ENCODE data around the gene HEATR9.

The HEATR9 gene

DNA sequence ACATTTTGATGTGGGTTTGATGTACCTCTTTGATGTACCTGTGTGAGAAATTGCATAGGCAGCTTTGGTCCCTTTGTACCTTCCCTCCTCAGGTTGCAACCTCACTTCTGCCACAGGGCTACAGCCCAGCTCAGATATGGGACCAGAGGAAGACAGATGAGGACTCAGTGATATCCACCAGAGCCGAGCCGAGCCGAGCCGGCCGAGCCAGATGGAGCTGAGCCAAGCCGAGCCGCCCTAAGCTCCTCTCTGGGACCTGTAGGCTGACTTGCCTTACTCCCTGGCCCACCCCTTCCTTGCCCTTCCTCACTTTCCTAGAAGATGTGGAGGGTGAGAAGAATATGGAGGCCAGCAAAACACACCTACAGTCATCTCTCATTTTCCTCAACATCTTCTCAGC lies 3.8 kb downstream of the HEATR9 start:
- Histone ChIP-seq H3K9me2 (replicated peaks; ENCODE audit: insufficient read depth, low read length) (no peaks in the 10 kb centered on the region), H3K79me2 (ENCODE audit: low read length) (no peaks in the 10 kb centered on the region), H3F3A (ENCODE audit: insufficient read depth, low read length) (no peaks in the 10 kb centered on the region), H4K20me1 (ENCODE audit: insufficient read depth, low read length) (no peaks in the 10 kb centered on the region), H3K9ac (ENCODE audit: low read length) (no peak overlapping the region), H3K27ac (ENCODE audit: low read length) (no peak overlapping the region), H3K4me1 (ENCODE audit: low read length) (no peaks in the 10 kb centered on the region), H3K36me3 (replicated peaks; ENCODE audit: insufficient read depth, low read length) (no peaks in the 10 kb centered on the region), H3K9me3 (replicated peaks; ENCODE audit: insufficient read depth, low read length) (no peaks in the 10 kb centered on the region), H3K27me3 (replicated peaks; ENCODE audit: insufficient read depth, low read length) (no peaks in the 10 kb centered on the region), H3K4me2 (ENCODE audit: low read depth, low read length) (no peak overlapping the region), H3K4me3 (ENCODE audit: low read length) (no peak overlapping the region), H2AFZ (ENCODE audit: low read length) (no peak overlapping the region)
- no peak for DNase-seq
- TF ChIP-seq EZH2phosphoT487 (IDR thresholded peaks at IDR 0.05; ENCODE audit: low read length) = no peak
- TF ChIP-seq EZH2 (optimal IDR thresholded peaks at IDR 0.05; ENCODE audit: low read depth, low read length) = no peak
- TF ChIP-seq, protein P1, sequence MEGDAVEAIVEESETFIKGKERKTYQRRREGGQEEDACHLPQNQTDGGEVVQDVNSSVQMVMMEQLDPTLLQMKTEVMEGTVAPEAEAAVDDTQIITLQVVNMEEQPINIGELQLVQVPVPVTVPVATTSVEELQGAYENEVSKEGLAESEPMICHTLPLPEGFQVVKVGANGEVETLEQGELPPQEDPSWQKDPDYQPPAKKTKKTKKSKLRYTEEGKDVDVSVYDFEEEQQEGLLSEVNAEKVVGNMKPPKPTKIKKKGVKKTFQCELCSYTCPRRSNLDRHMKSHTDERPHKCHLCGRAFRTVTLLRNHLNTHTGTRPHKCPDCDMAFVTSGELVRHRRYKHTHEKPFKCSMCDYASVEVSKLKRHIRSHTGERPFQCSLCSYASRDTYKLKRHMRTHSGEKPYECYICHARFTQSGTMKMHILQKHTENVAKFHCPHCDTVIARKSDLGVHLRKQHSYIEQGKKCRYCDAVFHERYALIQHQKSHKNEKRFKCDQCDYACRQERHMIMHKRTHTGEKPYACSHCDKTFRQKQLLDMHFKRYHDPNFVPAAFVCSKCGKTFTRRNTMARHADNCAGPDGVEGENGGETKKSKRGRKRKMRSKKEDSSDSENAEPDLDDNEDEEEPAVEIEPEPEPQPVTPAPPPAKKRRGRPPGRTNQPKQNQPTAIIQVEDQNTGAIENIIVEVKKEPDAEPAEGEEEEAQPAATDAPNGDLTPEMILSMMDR (IDR thresholded peaks at IDR 0.05; ENCODE audit: low read length) = no peak

DNA sequence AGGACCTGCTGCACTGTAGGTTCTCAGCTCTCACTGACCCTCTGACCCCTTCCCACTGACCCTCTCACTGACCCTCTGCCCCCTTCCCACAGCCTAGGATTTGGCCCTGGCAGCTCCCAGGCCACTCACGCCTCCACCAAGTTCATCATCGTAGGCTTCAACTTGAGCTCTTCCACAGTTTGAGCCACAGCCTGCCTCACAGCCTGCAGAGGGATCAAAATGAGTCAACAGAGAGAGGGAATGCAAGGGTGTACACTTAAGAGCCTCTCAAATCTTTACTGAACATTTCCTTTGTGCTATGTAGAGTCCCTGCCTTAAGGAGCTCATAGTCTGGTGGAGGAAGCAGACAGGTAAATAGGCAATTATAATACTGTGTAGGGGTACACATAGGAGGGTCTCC lies 12.1 kb downstream of the HEATR9 start:
- no peaks in the 10 kb centered on the region for H3K9me3 ChIP-seq (replicated peaks; ENCODE audit: insufficient read depth, low read length)
- H3K4me2 ChIP-seq (ENCODE audit: low read depth, low read length) = no peak overlapping the region
- no peak overlapping the region for H2AFZ ChIP-seq (ENCODE audit: low read length)
- TF ChIP-seq EZH2phosphoT487 (IDR thresholded peaks at IDR 0.05; ENCODE audit: low read length) = no peak
- TF ChIP-seq, protein P1 (IDR thresholded peaks at IDR 0.05; ENCODE audit: low read length) = no peak
- no peak for TF ChIP-seq EZH2 (optimal IDR thresholded peaks at IDR 0.05; ENCODE audit: low read depth, low read length)
- H3K9ac ChIP-seq (ENCODE audit: low read length) = no peak overlapping the region
- no peak overlapping the region for H3K4me3 ChIP-seq (ENCODE audit: low read length)
- DNase-seq = no peak
- no peaks in the 10 kb centered on the region for H4K20me1 ChIP-seq (ENCODE audit: insufficient read depth, low read length)
- H3K27ac ChIP-seq (ENCODE audit: low read length) = no peak overlapping the region
- H3K27me3 ChIP-seq (replicated peaks; ENCODE audit: insufficient read depth, low read length) = no peaks in the 10 kb centered on the region
- H3K9me2 ChIP-seq (replicated peaks; ENCODE audit: insufficient read depth, low read length) = no peaks in the 10 kb centered on the region
- H3K36me3 ChIP-seq (replicated peaks; ENCODE audit: insufficient read depth, low read length) = no peaks in the 10 kb centered on the region
- no peaks in the 10 kb centered on the region for H3F3A ChIP-seq (ENCODE audit: insufficient read depth, low read length)
- no peaks in the 10 kb centered on the region for H3K79me2 ChIP-seq (ENCODE audit: low read length)
- H3K4me1 ChIP-seq (ENCODE audit: low read length) = no peaks in the 10 kb centered on the region

- Histone ChIP-seq H3K9me3 (replicated peaks; ENCODE audit: insufficient read depth, low read length) (no peaks in the 10 kb centered on the region), H3K9me2 (replicated peaks; ENCODE audit: insufficient read depth, low read length) (no peaks in the 10 kb centered on the region), H4K20me1 (ENCODE audit: insufficient read depth, low read length) (no peaks in the 10 kb centered on the region), H3K9ac (ENCODE audit: low read length) (no peak overlapping the region), H3K27ac (ENCODE audit: low read length) (no peak overlapping the region), H3K27me3 (replicated peaks; ENCODE audit: insufficient read depth, low read length) (no peaks in the 10 kb centered on the region), H3K36me3 (replicated peaks; ENCODE audit: insufficient read depth, low read length) (no peaks in the 10 kb centered on the region), H3K4me1 (ENCODE audit: low read length) (no peaks in the 10 kb centered on the region), H3K4me2 (ENCODE audit: low read depth, low read length) (no peak overlapping the region), H3K79me2 (ENCODE audit: low read length) (no peaks in the 10 kb centered on the region), H3K4me3 (ENCODE audit: low read length) (no peak overlapping the region), H3F3A (ENCODE audit: insufficient read depth, low read length) (no peaks in the 10 kb centered on the region), H2AFZ (ENCODE audit: low read length) (no peak overlapping the region)
- TF ChIP-seq EZH2 (optimal IDR thresholded peaks at IDR 0.05; ENCODE audit: low read depth, low read length) (no peak), EZH2phosphoT487 (IDR thresholded peaks at IDR 0.05; ENCODE audit: low read length) (no peak)
- TF ChIP-seq, protein P1 (IDR thresholded peaks at IDR 0.05; ENCODE audit: low read length) = no peak
- DNase-seq = no peak
These were observed 12.7 kb downstream of the HEATR9 start for GRCh38 chr17:35855965-35856364.

Measured in MM.1S (cell line).